COLO668 (cell line): ENCODE results near the gene GPR183.

Source experiments
- DNase-seq: peaks from one replicate; lab custom pipeline; 2025; ENCODE audit not compliant: unreplicated experiment; lab: John Stamatoyannopoulos, UW

Gene GPR183, protein sequence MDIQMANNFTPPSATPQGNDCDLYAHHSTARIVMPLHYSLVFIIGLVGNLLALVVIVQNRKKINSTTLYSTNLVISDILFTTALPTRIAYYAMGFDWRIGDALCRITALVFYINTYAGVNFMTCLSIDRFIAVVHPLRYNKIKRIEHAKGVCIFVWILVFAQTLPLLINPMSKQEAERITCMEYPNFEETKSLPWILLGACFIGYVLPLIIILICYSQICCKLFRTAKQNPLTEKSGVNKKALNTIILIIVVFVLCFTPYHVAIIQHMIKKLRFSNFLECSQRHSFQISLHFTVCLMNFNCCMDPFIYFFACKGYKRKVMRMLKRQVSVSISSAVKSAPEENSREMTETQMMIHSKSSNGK

DNA sequence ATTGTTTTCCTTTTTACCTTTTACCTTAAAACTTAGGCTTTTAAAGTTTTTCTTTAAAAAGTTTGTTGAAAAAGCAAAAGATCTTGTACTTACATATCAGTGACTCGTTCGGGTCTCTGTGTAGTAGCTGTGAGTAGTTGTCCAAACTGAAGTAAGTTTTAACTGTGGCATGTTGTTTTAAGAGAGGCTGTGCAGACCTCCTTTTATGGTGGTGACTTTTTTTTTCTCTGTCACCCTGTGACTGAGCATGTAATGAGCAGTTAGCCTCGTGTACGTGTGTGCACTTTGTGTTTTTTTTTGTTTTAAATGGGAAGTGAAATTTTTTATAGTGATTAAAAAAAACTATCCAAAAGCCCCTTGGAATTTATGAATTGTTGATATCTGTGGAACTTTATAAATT is at the start of gene GPR183:
GPR183 (minus strand) TSS at position 153 of the 400 bp plus-strand sequence. CDS start 11,254 bp downstream, outside the sequence.
- DNase-seq: no peak

- DNase-seq: no peak
Observed at GRCh38 chr13:99356262-99357091, 49.3 kb upstream of the GPR183 start.

GRCh38 chr13:99356012-99356261 is 48.7 kb upstream of the GPR183 start:
- no peak for DNase-seq

- DNase-seq: no peak
Observed at GRCh38 chr13:99355267-99356011, 48.2 kb upstream of the GPR183 start.

- no peak for DNase-seq
Observed at GRCh38 chr13:99354371-99354951, 47.3 kb upstream of the GPR183 start.

GRCh38 chr13:99353836-99354235 is 46.6 kb upstream of the GPR183 start:
- no peak for DNase-seq

DNA sequence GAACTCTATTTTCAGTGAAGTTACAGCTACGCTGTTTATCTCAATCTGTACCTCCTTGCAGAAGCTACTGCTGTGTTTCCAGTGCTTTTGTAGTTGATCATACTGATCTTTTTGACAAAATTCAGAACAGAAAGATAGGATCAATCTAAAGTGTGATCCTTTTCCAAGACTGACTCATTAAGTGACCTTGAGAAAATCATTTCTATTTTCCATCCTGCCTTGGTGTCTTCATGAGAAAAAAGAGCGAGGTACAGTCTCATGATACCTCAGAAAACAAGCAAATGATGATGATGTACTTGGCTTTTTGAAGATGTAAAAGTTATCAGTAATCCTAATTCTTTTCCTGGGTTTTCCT is 46.0 kb upstream of the GPR183 start:
- DNase-seq: no peak

GRCh38 chr13:99352351-99353245 is 45.4 kb upstream of the GPR183 start:
- no peak for DNase-seq

DNA sequence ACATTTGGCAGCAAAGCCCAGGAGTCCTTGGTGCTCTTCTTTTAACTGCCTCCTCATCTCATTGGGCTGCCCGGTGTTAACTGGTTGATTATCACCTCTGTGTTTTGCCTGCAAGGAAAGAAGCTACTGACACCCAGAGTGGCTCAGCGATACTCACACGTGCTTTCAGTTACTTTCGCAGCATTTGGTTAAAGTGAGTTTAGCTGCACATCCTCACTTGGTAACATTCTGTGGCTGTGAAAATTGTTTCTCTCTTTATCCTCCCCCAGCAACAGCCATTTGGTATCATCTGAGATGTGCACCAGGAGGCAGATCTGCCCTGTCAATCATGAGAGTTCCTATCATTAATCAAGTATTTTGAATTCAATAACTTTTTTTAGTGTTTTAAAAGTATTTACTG is 44.6 kb upstream of the GPR183 start:
- no peak for DNase-seq

DNA sequence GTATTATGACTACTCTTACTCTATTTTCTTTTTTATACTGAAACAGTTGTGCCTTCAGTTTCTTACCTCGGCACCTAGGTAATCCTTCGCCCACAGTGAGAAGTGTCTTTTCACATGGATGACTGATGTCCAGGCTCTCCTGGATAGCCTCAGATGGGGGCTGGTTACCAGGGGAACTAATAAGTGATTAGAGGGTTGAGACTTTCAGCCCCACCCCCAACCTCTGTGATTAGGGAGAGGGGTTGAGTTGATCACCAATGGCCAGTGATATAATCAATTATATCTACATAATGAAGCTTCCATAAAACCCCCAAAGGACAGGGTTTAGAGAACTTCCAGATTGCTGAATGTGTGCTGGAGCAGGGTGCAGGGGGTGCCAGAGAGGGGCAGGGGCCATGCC is 43.0 kb upstream of the GPR183 start:
- no peak for DNase-seq

DNA sequence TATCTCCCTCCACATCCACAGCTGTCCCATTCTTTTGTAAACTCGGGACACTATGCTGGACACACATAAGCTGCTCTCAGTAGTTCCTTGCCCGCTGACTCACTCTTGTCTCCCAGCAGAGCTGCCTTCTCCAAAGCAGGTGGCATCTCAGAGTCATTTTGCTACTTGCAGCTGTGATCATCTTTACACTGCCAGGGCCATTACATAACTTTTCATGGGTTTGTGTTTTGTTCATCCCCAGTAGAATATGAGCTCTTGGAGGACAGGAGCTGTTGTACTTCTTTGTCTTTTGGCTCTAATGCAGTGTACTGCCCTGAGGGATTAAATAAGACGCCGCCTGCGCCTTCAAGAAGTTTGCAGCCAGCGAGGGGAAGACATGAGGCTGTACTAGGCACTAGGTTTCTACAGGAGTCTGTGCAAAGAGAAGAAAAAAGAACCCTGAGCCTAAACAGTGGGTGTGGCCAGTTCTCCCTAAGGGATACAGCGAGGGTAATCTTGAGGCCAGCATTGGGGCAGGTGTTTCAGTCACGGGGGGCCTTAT is 40.8 kb upstream of the GPR183 start:
- no peak for DNase-seq

- DNase-seq: no peak
Observed at GRCh38 chr13:99347335-99347878, 40.2 kb upstream of the GPR183 start.

DNA sequence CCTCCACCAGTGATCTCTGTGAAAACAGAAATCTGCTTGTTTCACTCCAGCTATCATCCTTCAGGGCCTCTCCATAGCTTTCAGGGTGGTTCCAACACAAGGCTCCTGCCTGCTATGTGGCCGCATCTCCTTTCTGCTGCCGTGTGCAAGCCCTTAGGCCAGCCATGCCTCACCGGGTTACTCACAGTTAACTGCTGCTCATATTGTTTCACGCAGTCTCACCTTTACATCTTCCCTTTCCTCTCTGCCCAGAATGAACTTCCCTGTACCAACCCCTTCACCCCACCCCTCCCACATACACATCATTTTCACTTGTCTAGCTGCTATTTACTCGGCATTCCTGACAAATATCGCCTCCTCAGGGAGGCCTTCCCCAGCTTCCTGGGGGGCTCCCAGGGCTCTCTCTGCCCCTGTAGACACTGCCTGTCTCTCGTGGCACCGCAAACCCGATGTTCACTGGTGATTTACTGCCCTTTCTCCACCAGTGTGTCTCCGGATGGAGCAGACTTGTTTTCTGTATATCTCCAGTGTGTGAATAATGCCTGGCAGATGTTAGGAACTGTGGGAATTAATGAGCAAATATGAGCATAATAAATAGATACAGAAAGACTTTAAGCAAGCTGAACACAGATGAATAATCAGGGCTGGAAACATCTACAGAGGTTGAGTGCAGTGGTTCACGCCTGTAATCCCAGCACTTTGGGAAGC is 39.3 kb upstream of the GPR183 start:
- no peak for DNase-seq

DNA sequence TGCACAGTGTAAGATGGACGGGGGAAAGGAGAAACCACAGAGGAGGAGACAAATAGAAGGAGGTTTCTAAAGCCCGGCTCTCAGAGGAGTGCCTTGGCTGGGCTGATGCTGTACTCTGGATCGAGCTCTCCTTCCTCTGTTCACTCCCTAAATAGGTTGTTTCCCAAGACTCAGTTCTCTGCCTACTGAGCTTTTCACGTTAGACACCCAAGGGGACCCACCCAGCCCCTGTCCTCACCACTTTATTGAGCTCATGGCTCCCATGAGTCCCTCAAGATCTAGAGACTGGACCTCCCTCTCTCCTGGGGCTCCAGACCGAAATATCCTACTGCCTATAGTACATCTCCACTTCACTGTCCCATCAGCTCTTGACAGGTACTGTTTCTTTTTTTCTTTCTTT is 38.1 kb upstream of the GPR183 start:
- DNase-seq: no peak

DNA sequence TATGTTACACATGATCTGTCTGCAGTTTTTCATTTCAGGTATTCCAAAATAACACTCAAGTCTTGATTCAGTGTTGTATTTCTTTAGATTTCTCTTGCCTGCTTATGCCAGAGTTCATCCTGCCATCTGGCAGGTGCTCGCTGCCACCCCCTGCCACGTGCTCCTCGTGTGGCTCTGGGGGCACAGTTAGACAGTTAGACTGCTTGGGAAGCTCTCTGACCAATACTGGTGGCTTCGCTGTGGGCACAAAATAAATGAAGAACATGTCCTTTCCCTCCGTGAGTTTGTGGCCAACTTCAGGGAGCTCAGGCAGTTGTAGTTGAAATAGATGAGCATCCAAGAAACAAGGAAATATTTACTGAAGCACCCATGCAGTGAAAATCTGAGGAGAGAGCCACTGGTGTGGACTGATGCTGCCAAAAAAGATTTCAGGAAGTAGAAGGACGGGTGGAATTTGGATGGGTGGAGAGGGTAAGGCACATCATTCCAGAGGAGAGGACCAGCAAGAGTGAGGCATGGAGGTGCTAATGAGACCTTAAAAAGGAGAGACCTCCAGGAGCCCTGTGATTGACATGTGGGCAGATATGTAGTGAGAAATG is 37.5 kb upstream of the GPR183 start:
- no peak for DNase-seq

DNA sequence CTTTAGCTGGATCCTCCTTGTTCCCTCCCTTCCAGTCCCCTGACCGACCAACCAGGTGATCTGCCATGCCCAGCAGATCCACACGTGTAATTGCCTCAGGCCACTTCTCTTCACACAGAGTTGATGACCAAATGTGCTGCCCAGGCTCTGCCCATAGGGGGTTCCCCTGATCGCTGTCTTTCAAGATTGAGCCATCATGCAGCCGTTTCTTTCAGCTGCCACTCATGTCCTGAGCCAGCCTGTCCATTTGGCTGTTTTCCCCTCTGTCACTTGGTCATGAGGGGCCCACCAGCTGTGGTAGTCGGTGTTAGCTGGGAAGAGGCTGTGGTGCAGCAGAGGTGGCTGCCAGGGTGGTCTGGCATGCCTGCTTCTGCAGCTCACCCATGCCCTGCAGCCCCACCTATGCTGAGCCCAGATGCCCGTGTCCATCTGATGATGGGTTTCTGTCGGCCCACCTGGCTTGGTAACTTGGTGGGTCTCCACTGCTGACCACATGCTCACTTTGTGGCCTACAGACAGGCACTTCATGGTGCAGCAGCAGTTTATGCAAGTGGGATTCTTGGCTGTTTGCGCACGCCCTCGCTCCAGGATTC is 35.6 kb upstream of the GPR183 start:
- no peak for DNase-seq

GRCh38 chr13:99341969-99342722 is 34.9 kb upstream of the GPR183 start:
- DNase-seq: no peak

GRCh38 chr13:99340638-99341037 is 33.4 kb upstream of the GPR183 start:
- DNase-seq: no peak
